ENCODE data around the gene FBXW11. TPM values are rescaled to one million over a fixed set of nuclear protein-coding genes. Genes with fewer than 3 reads are reported as not detected.

FBXW11 gene
- total RNA-seq, result 43.9 and 44.0 TPM in 2 replicates

GRCh38 chr5:172006321-172007174 lies at the start of gene FBXW11:
TSS of gene FBXW11 (minus strand) at chr5:172006638. CDS start at chr5:172006502, 136 bp downstream.

Other genes with a start within 250 kb of the FBXW11 start
- not detected in 2 replicates for gene SMIM23, start 220.8 kb downstream of the FBXW11 start, total RNA-seq
- 9.2 and 12.1 TPM in 2 replicates for gene STK10, start 181.6 kb upstream of the FBXW11 start, total RNA-seq
- not detected in 2 replicates for gene EFCAB9, start 187.5 kb upstream of the FBXW11 start, total RNA-seq

Data from airway epithelial cell (primary cell).